HG02642 (cell line): ENCODE data around the gene CC2D2B.
"Not testable (repeated sequence)": the region's sequence is repeated elsewhere in the genome, so short reads cannot be mapped to it uniquely, and the experiment has no call there.

Experiments used
- ATAC-seq: cut with Tn5 transposase; IDR thresholded peaks from one replicate; pipeline ENCODE4 v1.9.1; 2021; ENCODE audit warnings: mild to moderate bottlenecking; ENCODE audit not compliant: unreplicated experiment, poor library complexity

The CC2D2B gene

GRCh38 chr10:95905897-95906580, 1.7 kb upstream of the CC2D2B start:
- ATAC-seq: not testable (repeated sequence)

GRCh38 chr10:95906677-95907455, 909 bp upstream of the CC2D2B start:
- ATAC-seq: peak; percentile 31

- ATAC-seq: no peak
Measured at GRCh38 chr10:95908450-95908849, 675 bp downstream of the CC2D2B start.

- no peak for ATAC-seq
Measured at GRCh38 chr10:95909561-95909960, 1.8 kb downstream of the CC2D2B start.

GRCh38 chr10:95916039-95916438, 8.3 kb downstream of the CC2D2B start:
- not testable (repeated sequence) for ATAC-seq

- no peak for ATAC-seq
Measured at GRCh38 chr10:95920798-95921426, 13.1 kb downstream of the CC2D2B start.

- ATAC-seq: no peak
Measured at GRCh38 chr10:95925033-95925432, 17.3 kb downstream of the CC2D2B start.

- ATAC-seq: no peak
Measured at GRCh38 chr10:95935429-95935828, 27.7 kb downstream of the CC2D2B start.

- ATAC-seq: no peak
Measured at GRCh38 chr10:95941115-95941514, 33.3 kb downstream of the CC2D2B start.

GRCh38 chr10:95963202-95963990, 55.6 kb downstream of the CC2D2B start:
- ATAC-seq: no peak

- no peak for ATAC-seq
Measured at GRCh38 chr10:95963991-95964389, 56.2 kb downstream of the CC2D2B start.

- no peak for ATAC-seq
Measured at GRCh38 chr10:95964756-95965155, 57.0 kb downstream of the CC2D2B start.

- ATAC-seq: no peak
Measured at GRCh38 chr10:95976362-95977229, 68.8 kb downstream of the CC2D2B start.

GRCh38 chr10:95982200-95982599, 74.4 kb downstream of the CC2D2B start:
- no peak for ATAC-seq

GRCh38 chr10:95987685-95988426, 80.1 kb downstream of the CC2D2B start:
- peak; percentile 81 for ATAC-seq

- ATAC-seq: no peak
Measured at GRCh38 chr10:95988702-95989101, 80.9 kb downstream of the CC2D2B start.

- ATAC-seq: not testable (repeated sequence)
Measured at GRCh38 chr10:95994376-95994775, 86.6 kb downstream of the CC2D2B start.

- ATAC-seq: no peak
Measured at GRCh38 chr10:95998255-95998784, 90.5 kb downstream of the CC2D2B start.

- ATAC-seq: no peak
Measured at GRCh38 chr10:96013956-96014355, 106.2 kb downstream of the CC2D2B start.
